IPS-15b (cell line): ENCODE data around the gene TUBGCP3.
"Not testable (repeated sequence)": the region's sequence is repeated elsewhere in the genome, so short reads cannot be mapped to it uniquely, and the experiment has no call there.

Source experiments
- H3K27me3 ChIP-seq: one replicate; pipeline ENCODE4 v1.6.1; 2013; ENCODE audit warnings: low read length; ENCODE audit not compliant: control insufficient read depth, insufficient read depth
- H3K36me3 ChIP-seq: one replicate; pipeline ENCODE4 v1.6.1; 2013; ENCODE audit warnings: low read length; ENCODE audit not compliant: control insufficient read depth, insufficient read depth
- H3K4me1 ChIP-seq: one replicate; pipeline ENCODE4 v1.6.1; 2013; ENCODE audit warnings: mild to moderate bottlenecking, low read length; ENCODE audit not compliant: control insufficient read depth, insufficient read depth
- H3K4me3 ChIP-seq: one replicate; pipeline ENCODE4 v1.5.1; 2013; ENCODE audit warnings: low read depth, low read length
- H3K9ac ChIP-seq: one replicate; pipeline ENCODE4 v1.6.1; 2013; ENCODE audit warnings: low read depth, mild to moderate bottlenecking, low read length
- H3K9me3 ChIP-seq: one replicate; pipeline ENCODE4 v1.6.1; 2013; ENCODE audit warnings: mild to moderate bottlenecking, low read length; ENCODE audit not compliant: control insufficient read depth, insufficient read depth

TUBGCP3 gene, protein sequence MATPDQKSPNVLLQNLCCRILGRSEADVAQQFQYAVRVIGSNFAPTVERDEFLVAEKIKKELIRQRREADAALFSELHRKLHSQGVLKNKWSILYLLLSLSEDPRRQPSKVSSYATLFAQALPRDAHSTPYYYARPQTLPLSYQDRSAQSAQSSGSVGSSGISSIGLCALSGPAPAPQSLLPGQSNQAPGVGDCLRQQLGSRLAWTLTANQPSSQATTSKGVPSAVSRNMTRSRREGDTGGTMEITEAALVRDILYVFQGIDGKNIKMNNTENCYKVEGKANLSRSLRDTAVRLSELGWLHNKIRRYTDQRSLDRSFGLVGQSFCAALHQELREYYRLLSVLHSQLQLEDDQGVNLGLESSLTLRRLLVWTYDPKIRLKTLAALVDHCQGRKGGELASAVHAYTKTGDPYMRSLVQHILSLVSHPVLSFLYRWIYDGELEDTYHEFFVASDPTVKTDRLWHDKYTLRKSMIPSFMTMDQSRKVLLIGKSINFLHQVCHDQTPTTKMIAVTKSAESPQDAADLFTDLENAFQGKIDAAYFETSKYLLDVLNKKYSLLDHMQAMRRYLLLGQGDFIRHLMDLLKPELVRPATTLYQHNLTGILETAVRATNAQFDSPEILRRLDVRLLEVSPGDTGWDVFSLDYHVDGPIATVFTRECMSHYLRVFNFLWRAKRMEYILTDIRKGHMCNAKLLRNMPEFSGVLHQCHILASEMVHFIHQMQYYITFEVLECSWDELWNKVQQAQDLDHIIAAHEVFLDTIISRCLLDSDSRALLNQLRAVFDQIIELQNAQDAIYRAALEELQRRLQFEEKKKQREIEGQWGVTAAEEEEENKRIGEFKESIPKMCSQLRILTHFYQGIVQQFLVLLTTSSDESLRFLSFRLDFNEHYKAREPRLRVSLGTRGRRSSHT

DNA sequence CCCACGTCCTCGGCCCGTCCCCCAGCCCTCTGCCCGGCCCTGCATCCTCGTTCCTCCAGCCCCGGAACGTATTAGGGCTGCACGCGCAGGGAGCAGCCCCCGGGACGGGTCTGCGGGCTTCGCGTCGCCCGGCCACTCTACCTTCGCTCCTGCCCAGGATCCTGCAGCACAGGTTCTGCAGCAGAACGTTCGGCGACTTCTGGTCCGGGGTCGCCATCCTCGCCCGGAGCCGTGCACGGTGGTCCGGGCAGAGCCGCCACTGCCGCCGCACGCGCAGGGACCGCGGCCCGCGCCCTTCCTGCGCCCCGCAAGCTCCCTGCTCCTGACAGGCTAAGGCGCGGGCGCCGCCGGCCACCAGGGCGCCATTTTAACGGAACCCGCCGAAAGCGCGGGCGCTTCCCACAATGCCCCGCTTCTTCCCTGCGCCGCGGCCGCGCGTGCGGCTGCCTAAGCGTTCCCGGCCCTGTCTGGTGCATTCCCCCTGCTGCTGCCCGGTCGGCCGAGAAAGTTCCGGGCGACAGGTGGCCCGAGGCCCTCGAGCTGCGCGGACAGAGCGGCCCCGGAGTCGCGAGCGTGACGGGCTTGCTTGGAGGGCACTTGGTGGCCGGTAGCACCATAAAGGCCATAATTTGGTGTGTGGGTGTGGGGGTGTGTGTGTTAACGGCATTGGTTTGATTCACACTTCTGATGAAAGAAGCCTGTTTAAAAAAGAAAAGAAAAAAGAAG, at the start of gene TUBGCP3:
TUBGCP3 (minus strand) TSS at position 390 of the 726 bp plus-strand sequence; CDS start at position 217, 173 bp downstream.
- peaks cover 4% of the 10 kb centered on the region for H3K4me1 ChIP-seq

DNA sequence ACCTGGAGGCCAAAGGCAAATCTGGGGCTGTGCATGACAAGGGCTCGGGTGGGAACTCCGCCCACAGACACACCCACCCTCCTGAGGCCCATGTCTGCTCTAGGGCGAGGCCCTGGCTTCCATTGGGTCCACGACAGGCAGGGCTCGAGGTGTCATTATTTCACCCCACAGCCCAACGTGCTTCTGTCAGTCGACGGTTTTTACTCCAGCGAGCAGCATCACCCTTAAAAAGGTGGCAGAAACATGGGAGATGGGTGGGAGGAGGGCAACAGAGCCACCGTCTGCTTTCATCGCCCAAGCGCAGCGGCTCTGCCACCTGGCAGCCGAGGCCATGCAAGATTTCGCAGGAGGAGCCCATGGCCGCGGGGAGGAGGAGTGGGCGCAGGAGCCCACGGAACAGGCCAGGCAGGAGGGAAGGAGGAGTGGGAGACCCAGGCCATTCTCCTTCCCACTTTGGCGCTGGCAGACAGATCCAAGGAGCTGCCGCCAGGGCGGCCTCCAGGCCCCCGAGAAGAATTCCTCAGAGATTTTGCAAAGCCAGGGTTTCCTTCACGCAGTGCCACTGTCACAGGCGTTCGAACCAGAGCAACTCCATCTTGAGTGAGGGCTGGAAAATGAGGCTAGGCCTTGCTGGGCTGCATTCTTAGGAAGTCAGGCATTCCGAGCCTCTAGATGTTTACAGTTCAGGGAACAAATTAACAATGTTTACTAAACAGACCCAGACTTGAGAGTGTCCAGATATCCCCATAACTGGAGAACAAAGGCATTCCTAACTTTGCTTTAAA, 49.3 kb upstream of the TUBGCP3 start:
- Histone ChIP-seq H3K27me3 (peaks cover 19% of the 10 kb centered on the region), H3K9me3 (no peaks in the 10 kb centered on the region), H3K9ac (no peak overlapping the region), H3K36me3 (no peaks in the 10 kb centered on the region), H3K4me1 (peaks cover 2% of the 10 kb centered on the region), H3K4me3 (no peak overlapping the region)

More for the DNA sequence above, at the start of gene TUBGCP3:
- Histone ChIP-seq H3K9me3 (no peaks in the 10 kb centered on the region), H3K36me3 (peaks cover 3% of the 10 kb centered on the region), H3K27me3 (no peaks in the 10 kb centered on the region), H3K4me3 (peak within 1 kb of the TSS; percentile 88), H3K9ac (peak within 1 kb of the TSS; percentile 96)

DNA sequence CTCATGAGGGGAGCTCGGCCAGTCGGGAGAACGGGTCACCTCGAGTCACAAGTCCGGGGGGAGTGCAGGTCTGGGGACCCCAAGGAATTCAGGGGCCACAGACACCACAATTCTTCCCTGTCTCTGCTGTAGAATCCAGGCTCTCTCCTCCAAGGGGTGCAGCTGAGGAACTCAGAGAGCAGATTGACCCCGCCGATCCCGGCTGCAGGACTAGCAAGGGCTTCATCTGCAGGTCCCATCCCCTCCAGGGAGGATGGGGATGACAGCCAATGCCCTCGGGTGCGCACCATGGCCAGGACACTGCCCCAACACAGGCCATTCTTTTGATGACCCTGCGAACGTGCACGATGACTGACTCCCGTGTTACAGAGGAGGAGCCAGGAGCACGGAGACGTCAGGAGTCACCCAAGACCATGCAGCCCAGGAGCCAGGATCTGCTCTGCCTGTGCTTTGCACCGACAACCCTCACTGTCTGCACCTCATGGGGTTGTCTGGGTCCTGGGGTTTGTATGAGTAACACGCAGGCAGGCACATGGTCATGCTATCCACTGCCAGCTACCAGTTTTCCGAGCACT, 48.5 kb upstream of the TUBGCP3 start:
- Histone ChIP-seq H3K4me1 (peaks cover 2% of the 10 kb centered on the region), H3K9ac (no peak overlapping the region), H3K4me3 (no peak overlapping the region), H3K27me3 (peaks cover 19% of the 10 kb centered on the region), H3K36me3 (no peaks in the 10 kb centered on the region), H3K9me3 (no peaks in the 10 kb centered on the region)

- Histone ChIP-seq H3K4me1 (peaks cover 2% of the 10 kb centered on the region), H3K36me3 (no peaks in the 10 kb centered on the region), H3K27me3 (peaks cover 18% of the 10 kb centered on the region), H3K4me3 (no peak overlapping the region), H3K9me3 (no peaks in the 10 kb centered on the region), H3K9ac (no peak overlapping the region)
Measured at GRCh38 chr13:112635323-112635722, 47.4 kb upstream of the TUBGCP3 start.

GRCh38 chr13:112634102-112634501, 46.1 kb upstream of the TUBGCP3 start:
- no peak overlapping the region for H3K4me3 ChIP-seq
- H3K36me3 ChIP-seq = no peaks in the 10 kb centered on the region
- no peaks in the 10 kb centered on the region for H3K9me3 ChIP-seq
- peaks cover 6% of the 10 kb centered on the region for H3K27me3 ChIP-seq
- H3K9ac ChIP-seq = no peak overlapping the region
- peaks cover 2% of the 10 kb centered on the region for H3K4me1 ChIP-seq

GRCh38 chr13:112630226-112630625, 42.3 kb upstream of the TUBGCP3 start:
- not testable (repeated sequence) for H3K9ac ChIP-seq, H3K36me3 ChIP-seq, H3K9me3 ChIP-seq, H3K4me1 ChIP-seq, H3K4me3 ChIP-seq, H3K27me3 ChIP-seq

- H3K9ac ChIP-seq = no peak overlapping the region
- no peaks in the 10 kb centered on the region for H3K9me3 ChIP-seq
- H3K36me3 ChIP-seq = no peaks in the 10 kb centered on the region
- H3K27me3 ChIP-seq = no peaks in the 10 kb centered on the region
- H3K4me3 ChIP-seq = no peak overlapping the region
- no peaks in the 10 kb centered on the region for H3K4me1 ChIP-seq
Measured at GRCh38 chr13:112629161-112629560, 41.2 kb upstream of the TUBGCP3 start.

- not testable (repeated sequence) for H3K4me1 ChIP-seq, H3K9ac ChIP-seq, H3K4me3 ChIP-seq, H3K9me3 ChIP-seq, H3K27me3 ChIP-seq, H3K36me3 ChIP-seq
Measured at GRCh38 chr13:112627613-112628012, 39.7 kb upstream of the TUBGCP3 start.

- Histone ChIP-seq H3K9me3 (no peaks in the 10 kb centered on the region), H3K36me3 (no peaks in the 10 kb centered on the region), H3K4me3 (no peak overlapping the region), H3K4me1 (no peaks in the 10 kb centered on the region), H3K27me3 (no peaks in the 10 kb centered on the region), H3K9ac (no peak overlapping the region)
Measured at GRCh38 chr13:112627161-112627560, 39.2 kb upstream of the TUBGCP3 start.

- H3K27me3 ChIP-seq = no peaks in the 10 kb centered on the region
- no peak overlapping the region for H3K9ac ChIP-seq
- no peaks in the 10 kb centered on the region for H3K36me3 ChIP-seq
- H3K4me3 ChIP-seq = no peak overlapping the region
- H3K4me1 ChIP-seq = no peaks in the 10 kb centered on the region
- no peaks in the 10 kb centered on the region for H3K9me3 ChIP-seq
Measured at GRCh38 chr13:112626761-112627160, 38.8 kb upstream of the TUBGCP3 start.
